ENCODE results near the gene MED22. TPM values are rescaled to one million over a fixed set of nuclear protein-coding genes. Genes with fewer than 3 reads are reported as not detected.
"Not testable (repeated sequence)": the region's sequence is repeated elsewhere in the genome, so short reads cannot be mapped to it uniquely, and the experiment has no call there.

MED22 gene
- total RNA-seq, 1 donor from 2014 or later, result 32.9 TPM

- peaks cover 0 to 47% of the 10 kb centered on the region in 2 donors for H3K36me3 ChIP-seq
- H3K27me3 ChIP-seq, result no peaks in the 10 kb centered on the region
- DNase-seq (ENCODE audit: extremely low spot score in 2 of 2), result no peak
- peak in 1 of 2 donors; percentile 20 for TF ChIP-seq POLR2A (IDR thresholded peaks at IDR 0.05)
- TF ChIP-seq POLR2AphosphoS5 (IDR thresholded peaks at IDR 0.05; ENCODE audit: insufficient read depth in 1 of 2, low read depth in 1 of 2), result peak; percentile 88 to 97
- TF ChIP-seq CTCF (IDR thresholded peaks at IDR 0.05), result no peak
- no peaks in the 10 kb centered on the region for H3K9me3 ChIP-seq
- intact Hi-C loops (cut with DNase I), result no loop called here
- peak within 1 kb of the TSS; percentile 84 to 91 for H3K4me3 ChIP-seq
- peaks cover 31% of the 10 kb centered on the region for H3K4me1 ChIP-seq
- H3K27ac ChIP-seq, result peak within 1 kb of the TSS; percentile 49
These were observed 11.8 kb downstream of the MED22 start, which contains the start of gene SURF6 for GRCh38 chr9:133335924-133336811. TSS of gene SURF6 (minus strand) at chr9:133336188. CDS start at chr9:133336132, 56 bp downstream.

GRCh38 chr9:133334888-133335287, 13.0 kb downstream of the MED22 start:
- H3K9me3 ChIP-seq; intact Hi-C loops (cut with DNase I); DNase-seq (ENCODE audit: extremely low spot score in 2 of 2); H3K27ac ChIP-seq; H3K27me3 ChIP-seq: not testable (repeated sequence)
- Histone ChIP-seq H3K36me3 (peaks cover 0 to 42% of the 10 kb centered on the region in 2 donors), H3K4me1 (peaks cover 31% of the 10 kb centered on the region), H3K4me3 (peak overlapping the region; percentile 84 to 91)

- no peak for TF ChIP-seq POLR2A (IDR thresholded peaks at IDR 0.05)
- no peak for TF ChIP-seq POLR2AphosphoS5 (IDR thresholded peaks at IDR 0.05; ENCODE audit: insufficient read depth in 1 of 2, low read depth in 1 of 2)
- no peak for TF ChIP-seq CTCF (IDR thresholded peaks at IDR 0.05)
- no peaks in the 10 kb centered on the region for H3K27me3 ChIP-seq
- no peak overlapping the region for H3K27ac ChIP-seq
- intact Hi-C loops (cut with DNase I), result no loop called here
- DNase-seq (ENCODE audit: extremely low spot score in 2 of 2), result no peak
- H3K4me1 ChIP-seq, result peaks cover 31% of the 10 kb centered on the region
- no peak overlapping the region for H3K4me3 ChIP-seq
- H3K36me3 ChIP-seq, result peaks cover 0 to 38% of the 10 kb centered on the region in 2 donors
- H3K9me3 ChIP-seq, result no peaks in the 10 kb centered on the region
These were observed 13.8 kb downstream of the MED22 start for GRCh38 chr9:133334161-133334560.

GRCh38 chr9:133333566-133333965, 14.4 kb downstream of the MED22 start:
- peaks cover 0 to 38% of the 10 kb centered on the region in 2 donors for H3K36me3 ChIP-seq
- H3K4me1 ChIP-seq, result peaks cover 31% of the 10 kb centered on the region
- intact Hi-C loops (cut with DNase I), result no loop called here
- no peaks in the 10 kb centered on the region for H3K9me3 ChIP-seq
- H3K27me3 ChIP-seq, result no peaks in the 10 kb centered on the region
- H3K4me3 ChIP-seq, result no peak overlapping the region
- DNase-seq (ENCODE audit: extremely low spot score in 2 of 2), result no peak
- no peak for TF ChIP-seq CTCF (IDR thresholded peaks at IDR 0.05)
- TF ChIP-seq POLR2A (IDR thresholded peaks at IDR 0.05), result no peak
- TF ChIP-seq POLR2AphosphoS5 (IDR thresholded peaks at IDR 0.05; ENCODE audit: insufficient read depth in 1 of 2, low read depth in 1 of 2), result no peak
- H3K27ac ChIP-seq, result no peak overlapping the region

GRCh38 chr9:133333011-133333410, 14.9 kb downstream of the MED22 start:
- H3K9me3 ChIP-seq, result no peaks in the 10 kb centered on the region

More at GRCh38 chr9:133333011-133333410, 14.9 kb downstream of the MED22 start:
- Histone ChIP-seq H3K4me1 (peaks cover 31% of the 10 kb centered on the region), H3K36me3 (peaks cover 0 to 38% of the 10 kb centered on the region in 2 donors), H3K4me3 (no peak overlapping the region), H3K27me3 (no peaks in the 10 kb centered on the region), H3K27ac (no peak overlapping the region)
- no peak for DNase-seq (ENCODE audit: extremely low spot score in 2 of 2)
- intact Hi-C loops (cut with DNase I), result no loop called here
- TF ChIP-seq POLR2AphosphoS5 (IDR thresholded peaks at IDR 0.05; ENCODE audit: insufficient read depth in 1 of 2, low read depth in 1 of 2) (no peak), POLR2A (IDR thresholded peaks at IDR 0.05) (no peak), CTCF (IDR thresholded peaks at IDR 0.05) (no peak)
